H1 (cell line): ENCODE data around the gene CAMTA1. TPM values are rescaled to one million over a fixed set of nuclear protein-coding genes. Genes with fewer than 3 reads are reported as not detected.

Source experiments
- CTCF ChIA-PET: fragments of 300-600 bp; sonication (Branson Sonifier 250); formaldehyde crosslinking; loops from one replicate; lab custom pipeline; 2021; ENCODE audit not compliant: partially characterized antibody; lab: Charles Lee
- POLR2A ChIA-PET: fragments of 300-600 bp; sonication (Branson Sonifier 250); formaldehyde crosslinking; loops from one replicate; lab custom pipeline; 2021; ENCODE audit warnings: inconsistent platforms; ENCODE audit not compliant: partially characterized antibody; lab: Charles Lee
- DNase-seq, 2 experiments: peaks; one replicate each; pipeline versions ENCODE4 v3.0.0 to v3.0.0-alpha.2; 2010 to 2022; ENCODE audit warnings: low spot score in 2 of 2, low read depth in 1 of 2, mixed read lengths in 1 of 2
- FAIRE-seq: peaks from 2 replicates; lab custom pipeline; 2011; peaks lifted over from hg19 to GRCh38; lab: Jason Lieb, UNC
- H2AFZ ChIP-seq: 2 replicates; pipeline ENCODE4 v1.8.1; 2012; ENCODE audit warnings: low read length, inconsistent platforms
- H2AK5ac ChIP-seq: 2 replicates; pipeline ENCODE4 v1.6.1; 2013; ENCODE audit warnings: low read depth, low read length
- H2BK120ac ChIP-seq: replicated peaks from 2 replicates; pipeline ENCODE3; 2013; ENCODE audit warnings: low read depth, low read length, inconsistent platforms
- H2BK12ac ChIP-seq: 2 replicates; pipeline ENCODE4 v1.6.1; 2013; ENCODE audit warnings: low read depth, low read length
- H2BK15ac ChIP-seq: 2 replicates; pipeline ENCODE4 v1.6.1; 2013; ENCODE audit warnings: low read length
- H2BK20ac ChIP-seq: 2 replicates; pipeline ENCODE4 v1.6.1; 2013; ENCODE audit warnings: low read length
- H2BK5ac ChIP-seq: 2 replicates; pipeline ENCODE4 v1.6.1; 2013; ENCODE audit warnings: low read depth, low read length
- H3K14ac ChIP-seq: 2 replicates; pipeline ENCODE4 v1.6.1; 2013; ENCODE audit warnings: inconsistent platforms; ENCODE audit not compliant: insufficient read length
- H3K18ac ChIP-seq: 2 replicates; pipeline ENCODE4 v1.6.1; 2013; ENCODE audit warnings: low read length; ENCODE audit errors: extremely low read depth
- H3K23ac ChIP-seq: 2 replicates; pipeline ENCODE4 v1.6.1; 2013; ENCODE audit warnings: inconsistent platforms; ENCODE audit not compliant: insufficient read length
- H3K23me2 ChIP-seq: 2 replicates; pipeline ENCODE4 v1.6.1; 2013; ENCODE audit warnings: low read depth, low read length
- H3K27ac ChIP-seq: 2 replicates; pipeline ENCODE4 v1.6.1; 2011; ENCODE audit warnings: low read depth, low read length, inconsistent platforms
- H3K27me3 ChIP-seq, 4 experiments: replicated peaks in 1 of 4; 1 replicate in 1 of 4; 2 replicates in 3 of 4; pipeline versions ENCODE4 v1.6.1 to v1.8.1; 2011 to 2013; ENCODE audit warnings: low read length in 3 of 4, mild to moderate bottlenecking in 3 of 4, inconsistent platforms in 2 of 4, mixed read lengths in 2 of 4, moderate library complexity in 1 of 4; ENCODE audit not compliant: control insufficient read depth in 3 of 4, insufficient read depth in 3 of 4; ENCODE audit errors: extremely low read depth in 1 of 4
- H3K36me3 ChIP-seq, 4 experiments: 2 replicates each; pipeline versions ENCODE4 v1.6.1 to v1.8.1; 2011 to 2013; ENCODE audit warnings: mild to moderate bottlenecking in 4 of 4, low read length in 3 of 4, moderate library complexity in 2 of 4, control low read depth in 1 of 4, inconsistent platforms in 1 of 4; ENCODE audit not compliant: insufficient read depth in 4 of 4, control insufficient read depth in 2 of 4
- H3K4ac ChIP-seq: replicated peaks from 2 replicates; pipeline ENCODE3; 2013; ENCODE audit warnings: low read length, low read depth, mixed read lengths, inconsistent platforms; ENCODE audit not compliant: insufficient read length
- H3K4me1 ChIP-seq, 4 experiments: replicated peaks in 1 of 4; 1 replicate in 1 of 4; 2 replicates in 3 of 4; pipeline versions ENCODE4 v1.6.1 to v1.8.1; 2011 to 2013; ENCODE audit warnings: low read length in 3 of 4, inconsistent platforms in 2 of 4, mixed read lengths in 1 of 4; ENCODE audit not compliant: insufficient read depth in 4 of 4, control insufficient read depth in 3 of 4
- H3K4me2 ChIP-seq, 2 experiments: 2 replicates each; pipeline versions ENCODE4 v1.6.1 to v1.8.1; 2011 to 2013; ENCODE audit warnings: low read depth in 2 of 2, low read length in 2 of 2, control low read depth in 1 of 2, inconsistent platforms in 1 of 2, mild to moderate bottlenecking in 1 of 2; ENCODE audit not compliant: insufficient read depth in 1 of 2
- H3K4me3 ChIP-seq, 4 experiments: fragments of 200-600, 300-600 bp in 1 of 4; sonication (generic), shearing (Covaris generic), sonication (Bioruptor Twin) in 1 of 4; 2 replicates each; pipeline versions ENCODE4 v1.5.1 to v1.8.1; 2011 to 2016; ENCODE audit warnings: low read length in 4 of 4, low read depth in 3 of 4, control low read depth in 2 of 4, inconsistent platforms in 2 of 4, mild to moderate bottlenecking in 2 of 4, mixed read lengths in 1 of 4, moderate library complexity in 1 of 4; ENCODE audit not compliant: insufficient read depth in 2 of 4; ENCODE audit errors: extremely low read depth in 1 of 4
- H3K56ac ChIP-seq: replicated peaks from 2 replicates; pipeline ENCODE3; 2013; ENCODE audit warnings: low read depth, mild to moderate bottlenecking, mixed read lengths, low read length, inconsistent platforms; ENCODE audit not compliant: insufficient read length
- H3K79me1 ChIP-seq: 2 replicates; pipeline ENCODE4 v1.6.1; 2013; ENCODE audit warnings: low read depth, low read length, control low read depth
- H3K79me2 ChIP-seq, 2 experiments: 2 replicates each; pipeline versions ENCODE4 v1.6.1 to v1.8.1; 2012 to 2013; ENCODE audit warnings: low read length in 2 of 2, mild to moderate bottlenecking in 2 of 2, inconsistent platforms in 1 of 2; ENCODE audit not compliant: insufficient read depth in 2 of 2, control insufficient read depth in 1 of 2
- H3K9ac ChIP-seq, 4 experiments: replicated peaks in 1 of 4; 1 replicate in 1 of 4; 2 replicates in 3 of 4; pipeline versions ENCODE4 v1.6.1 to v1.8.1; 2011 to 2013; ENCODE audit warnings: low read depth in 3 of 4, low read length in 3 of 4, control low read depth in 2 of 4, mild to moderate bottlenecking in 2 of 4, moderate library complexity in 2 of 4, inconsistent platforms in 1 of 4; ENCODE audit errors: extremely low read depth in 1 of 4
- H3K9me3 ChIP-seq, 2 experiments: 2 replicates each; pipeline versions ENCODE4 v1.6.1 to v1.8.1; 2012 to 2013; ENCODE audit warnings: mild to moderate bottlenecking in 2 of 2, moderate library complexity in 2 of 2, control low read depth in 1 of 2, inconsistent platforms in 1 of 2, low read depth in 1 of 2, low read length in 1 of 2, mixed read lengths in 1 of 2; ENCODE audit not compliant: insufficient read depth in 2 of 2
- H4K20me1 ChIP-seq, 2 experiments: replicated peaks in 1 of 2; 2 replicates each; pipeline versions ENCODE3 to v1.8.1; 2011 to 2013; ENCODE audit warnings: inconsistent platforms in 2 of 2, low read length in 2 of 2, mild to moderate bottlenecking in 1 of 2; ENCODE audit not compliant: insufficient read depth in 2 of 2, control insufficient read depth in 1 of 2
- H4K5ac ChIP-seq: 2 replicates; pipeline ENCODE4 v1.6.1; 2013; ENCODE audit warnings: low read length, low read depth, mixed read lengths, inconsistent platforms; ENCODE audit not compliant: insufficient read length
- H4K8ac ChIP-seq: 2 replicates; pipeline ENCODE4 v1.8.0; 2013; ENCODE audit warnings: mild to moderate bottlenecking, moderate library complexity, low read length, inconsistent platforms; ENCODE audit not compliant: insufficient read depth; ENCODE audit errors: extremely low read depth
- H4K91ac ChIP-seq: replicated peaks from 2 replicates; pipeline ENCODE3; 2013; ENCODE audit warnings: low read length, mixed read lengths, inconsistent platforms; ENCODE audit not compliant: insufficient read length
- CBX8 ChIP-seq: fragments of 300-800, 300-1000 bp; sonication (generic); IDR thresholded peaks from 2 replicates; pipeline ENCODE4 v1.7.1; 2016; ENCODE audit warnings: low read depth, low read length, borderline replicate concordance
- CHD1 ChIP-seq: IDR thresholded peaks from 2 replicates; pipeline ENCODE4 v1.6.1; 2012; ENCODE audit warnings: low read depth, low read length, improper control_type of control experiment
- CTCF ChIP-seq, 3 experiments: IDR thresholded peaks; 1 replicate in 2 of 3; 2 replicates in 1 of 3; pipeline versions ENCODE4 v1.5.1 to v1.6.1; 2011; ENCODE audit warnings: low read length in 3 of 3, mild to moderate bottlenecking in 3 of 3, inconsistent platforms in 2 of 3, low read depth in 1 of 3, moderate library complexity in 1 of 3; ENCODE audit not compliant: insufficient read depth in 1 of 3; ENCODE audit errors: control extremely low read depth in 1 of 3
- EGR1 ChIP-seq: IDR thresholded peaks from 2 replicates; pipeline ENCODE4 v1.6.1; 2011; ENCODE audit warnings: low read depth, low read length, borderline replicate concordance
- GABPA ChIP-seq: IDR thresholded peaks from 2 replicates; pipeline ENCODE4 v1.6.1; 2011; ENCODE audit warnings: mild to moderate bottlenecking, low read length, moderate library complexity, borderline replicate concordance; ENCODE audit not compliant: insufficient read depth
- RAD21 ChIP-seq, 2 experiments: IDR thresholded peaks in 1 of 2; conservative IDR thresholded peaks in 1 of 2; 2 replicates each; pipeline ENCODE4 v1.6.1; 2011; ENCODE audit warnings: low read depth in 2 of 2, low read length in 2 of 2, improper control_type of control experiment in 1 of 2, inconsistent platforms in 1 of 2, mild to moderate bottlenecking in 1 of 2, moderate library complexity in 1 of 2
- RFX5 ChIP-seq: IDR thresholded peaks from 2 replicates; pipeline ENCODE4 v1.6.1; 2011; ENCODE audit warnings: low read depth, low read length, improper control_type of control experiment, borderline replicate concordance
- RNF2 ChIP-seq: fragments of 200-900, 300-1000 bp; sonication (generic); IDR thresholded peaks from 2 replicates; pipeline ENCODE4 v1.7.1; 2016; ENCODE audit warnings: borderline replicate concordance, low read depth, mild to moderate bottlenecking, antibody characterized with exemption, low read length; ENCODE audit not compliant: poor library complexity, severe bottlenecking; ENCODE audit errors: missing control alignments
- SRF ChIP-seq: IDR thresholded peaks from 2 replicates; pipeline ENCODE4 v1.6.1; 2011; ENCODE audit warnings: mild to moderate bottlenecking, low read depth, low read length, moderate library complexity
- TAF1 ChIP-seq: IDR thresholded peaks from 2 replicates; pipeline ENCODE4 v1.6.1; 2011; ENCODE audit warnings: mild to moderate bottlenecking, low read depth, low read length
- TCF12 ChIP-seq: IDR thresholded peaks from 2 replicates; pipeline ENCODE4 v1.6.1; 2011; ENCODE audit warnings: low read depth, mild to moderate bottlenecking, low read length
- WGBS, 2 experiments: shearing (Covaris generic) in 1 of 2; methylation state at CpG; one replicate each; pipeline versions ENCODE4 v1.1.6 to v1.1.7; 2013 to 2015; ENCODE audit warnings: low lambda C conversion rate in 2 of 2, mixed read lengths in 2 of 2, inconsistent platforms in 1 of 2, low coverage in 1 of 2, missing lambda C conversion rate in 1 of 2; ENCODE audit not compliant: insufficient replicate concordance in 2 of 2, insufficient coverage in 1 of 2, insufficient read length in 1 of 2; ENCODE audit errors: extremely low coverage in 1 of 2, missing lambda C conversion rate in 1 of 2; 5-methylcytosine and 5-hydroxymethylcytosine counted together
- polyA plus RNA-seq, 7 experiments: library from polyadenylated mRNA; depleted of rRNA in 3 of 7; stranded (reverse) in 5 of 7; unstranded in 2 of 7; fragments of >200 nt in 5 of 7; fragments of 200-250 nt in 2 of 7; gene quantifications; 1 replicate in 5 of 7; 2 replicates in 1 of 7; 4 replicates in 1 of 7; pipeline versions ENCODE4 v1.2.1 to v1.2.3, GENCODE V29; 2011 to 2013; ENCODE audit warnings: missing spikeins in 2 of 7, mixed read lengths in 2 of 7
- total RNA-seq: library from RNA; stranded (reverse); fragmentation: NEBNext Ultra II Directional; extraction: Animal tissue kit (Norgen Biotek cat#: 25700); gene quantifications from 2 replicates; pipeline ENCODE4 v1.2.1, GENCODE V29; 2021

The CAMTA1 gene
- total and polyA plus RNA-seq, 2 of the 8 experiments (the other 6 are each of a cell fraction or from before 2014, with no cell fraction given), result 65.0 to 119 TPM

GRCh38 chr1:7128293-7128692 lies 343.0 kb downstream of the CAMTA1 start:
- H3K4me2 ChIP-seq, result no peak overlapping the region
- no peaks in the 10 kb centered on the region for H3K4me1 ChIP-seq
- FAIRE-seq, result no peak
- no peak overlapping the region for H2BK15ac ChIP-seq
- no peak overlapping the region for H3K9ac ChIP-seq
- H2AK5ac ChIP-seq, result no peak overlapping the region
- no peaks in the 10 kb centered on the region for H3K27me3 ChIP-seq
- no peaks in the 10 kb centered on the region for H3K36me3 ChIP-seq
- no peak overlapping the region for H4K91ac ChIP-seq
- H2AFZ ChIP-seq, result no peak overlapping the region
- no peak for DNase-seq
- no peak overlapping the region for H3K23ac ChIP-seq
- CTCF ChIA-PET, result interaction anchor here (0.6 to 1.9 kb wide), 4 partner anchors 15 to 1512 kb away, joined by 3 to 4 read pairs (median 3); no protein-coding TSS in a partner anchor
- H4K5ac ChIP-seq, result no peak overlapping the region
- H3K9me3 ChIP-seq, result no peaks in the 10 kb centered on the region
- WGBS, 2 experiments, result 81% methylated on average over 2 of the region's 2 CpGs; no CpG with 5 or more reads in 1 of the 2 experiments
- no peak overlapping the region for H2BK12ac ChIP-seq
- H2BK5ac ChIP-seq, result no peak overlapping the region
- POLR2A ChIA-PET, result no interaction called here
- H3K79me2 ChIP-seq, result no peaks in the 10 kb centered on the region
- H4K20me1 ChIP-seq, result no peaks in the 10 kb centered on the region
- no peak overlapping the region for H2BK120ac ChIP-seq
- no peak overlapping the region for H3K4me3 ChIP-seq
- no peaks in the 10 kb centered on the region for H3K79me1 ChIP-seq
- no peak overlapping the region for H3K4ac ChIP-seq
- no peak overlapping the region for H3K27ac ChIP-seq
- no peak overlapping the region for H3K14ac ChIP-seq
- H3K56ac ChIP-seq, result no peak overlapping the region
- H4K8ac ChIP-seq, result no peak overlapping the region
- no peak overlapping the region for H3K18ac ChIP-seq
- H2BK20ac ChIP-seq, result no peak overlapping the region
- no peaks in the 10 kb centered on the region for H3K23me2 ChIP-seq
- TF ChIP-seq CTCF (IDR thresholded peaks at IDR 0.05; ENCODE audit: control extremely low read depth in 1 of 3, insufficient read depth in 1 of 3, low read depth in 1 of 3, low read length in 3 of 3), result no peak
- TF ChIP-seq RFX5, result no peak
- no peak for TF ChIP-seq CHD1
- no peak for TF ChIP-seq RNF2
- no peak for TF ChIP-seq CBX8
- TF ChIP-seq RAD21 (IDR thresholded peaks at IDR 0.05 in 1 of 2, conservative IDR thresholded peaks at IDR 0.05 in 1 of 2; ENCODE audit: low read depth in 2 of 2, low read length in 2 of 2), result no peak
- no peak for TF ChIP-seq GABPA
- TF ChIP-seq EGR1, result no peak
- TF ChIP-seq TCF12, result no peak
- TF ChIP-seq SRF, result no peak
- no peak for TF ChIP-seq TAF1
